HG03159 (cell line): ENCODE data around the gene SLC41A3.
"Not testable (repeated sequence)": the region's sequence is repeated elsewhere in the genome, so short reads cannot be mapped to it uniquely, and the experiment has no call there.

Experiments
- ATAC-seq: cut with Tn5 transposase; IDR thresholded peaks from one replicate; pipeline ENCODE4 v1.9.1; 2021; ENCODE audit warnings: mild to moderate bottlenecking, moderate library complexity; ENCODE audit not compliant: unreplicated experiment

The SLC41A3 gene

DNA sequence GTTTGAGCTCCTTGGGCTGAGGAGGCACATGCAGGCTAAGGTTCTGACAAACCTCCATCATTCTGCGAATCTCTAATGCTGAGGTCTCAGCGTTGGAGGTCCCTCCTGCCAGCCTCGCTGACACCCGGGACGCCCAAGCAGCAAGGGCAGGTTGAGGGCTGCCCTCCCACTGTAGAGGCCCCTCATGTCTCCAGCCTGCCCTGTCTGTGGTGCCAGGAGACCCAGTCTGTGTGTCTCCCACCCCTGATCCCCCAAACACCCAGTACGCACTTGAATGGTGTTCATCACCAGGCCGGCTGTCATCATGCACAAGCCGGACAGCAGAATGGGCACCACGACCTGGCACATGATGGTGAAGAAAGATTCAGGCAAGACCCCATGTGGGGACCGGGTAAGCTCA lies 27.8 kb downstream of the SLC41A3 start:
- ATAC-seq = no peak

DNA sequence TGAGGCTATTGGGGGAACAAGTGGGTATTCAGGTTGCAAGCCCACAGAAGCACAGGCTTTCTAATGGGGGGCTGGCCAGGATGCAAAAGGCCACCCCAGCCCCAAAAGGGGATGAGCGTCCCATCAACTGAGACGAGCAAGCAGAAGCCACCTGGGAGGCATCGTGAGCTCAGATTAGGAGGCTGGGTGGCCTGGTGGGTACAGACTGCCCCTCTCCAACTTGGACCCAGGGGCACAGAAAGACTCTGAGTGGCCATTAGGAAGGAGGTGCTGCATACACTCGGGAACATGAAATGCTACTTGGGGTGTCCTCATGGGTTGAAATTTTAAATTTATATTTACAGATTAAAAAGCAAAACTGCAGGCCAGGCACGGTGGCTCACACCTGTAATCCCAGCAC lies 29.1 kb downstream of the SLC41A3 start:
- ATAC-seq = no peak

DNA sequence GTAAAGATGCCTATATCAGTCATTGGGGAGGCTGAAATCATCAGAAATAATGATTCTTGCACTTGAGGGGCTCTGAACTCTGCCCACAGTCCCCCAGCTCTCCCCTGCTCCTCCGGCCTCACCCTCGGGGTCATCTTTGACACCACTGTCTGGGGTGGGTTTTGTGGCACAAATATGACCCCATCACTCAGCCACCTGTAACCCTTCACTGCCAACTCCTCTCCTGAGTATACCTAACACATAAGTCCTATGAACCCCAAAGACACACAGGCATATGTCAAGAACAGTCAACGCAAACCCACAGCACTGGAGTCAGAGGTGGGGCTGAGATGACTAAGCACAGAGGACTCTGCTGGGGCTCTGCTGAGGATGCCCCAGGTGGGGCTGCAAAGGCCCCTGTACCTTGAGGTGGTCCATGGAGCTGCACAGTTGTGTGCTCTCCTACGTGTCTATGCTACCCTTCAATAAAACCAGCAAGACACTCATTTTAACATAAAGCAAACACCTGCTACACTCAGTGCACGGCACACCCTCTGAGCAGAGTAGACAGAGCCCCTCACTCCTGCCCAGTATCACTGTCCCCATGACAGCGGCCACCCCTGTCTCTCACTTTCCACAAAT lies 29.9 kb downstream of the SLC41A3 start:
- ATAC-seq = no peak

DNA sequence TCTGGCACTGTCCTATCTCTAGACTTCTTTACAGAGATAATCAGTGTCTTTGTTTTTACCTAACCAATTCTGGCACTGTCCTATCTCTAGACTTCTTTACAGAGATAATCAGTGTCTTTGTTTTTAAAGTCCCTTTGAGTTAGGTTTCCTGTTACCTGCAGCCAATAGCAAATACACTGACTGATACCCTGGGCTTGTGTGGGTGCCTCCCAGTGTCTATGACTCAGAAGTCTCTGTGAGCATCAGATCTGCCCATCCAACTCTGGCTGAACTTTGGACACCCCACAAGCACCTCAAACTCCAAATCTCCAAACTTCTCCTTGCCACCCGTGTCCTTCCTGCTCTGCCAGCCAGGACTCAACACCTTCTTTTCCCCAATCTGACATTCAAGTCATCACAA lies 30.4 kb downstream of the SLC41A3 start:
- ATAC-seq = no peak

DNA sequence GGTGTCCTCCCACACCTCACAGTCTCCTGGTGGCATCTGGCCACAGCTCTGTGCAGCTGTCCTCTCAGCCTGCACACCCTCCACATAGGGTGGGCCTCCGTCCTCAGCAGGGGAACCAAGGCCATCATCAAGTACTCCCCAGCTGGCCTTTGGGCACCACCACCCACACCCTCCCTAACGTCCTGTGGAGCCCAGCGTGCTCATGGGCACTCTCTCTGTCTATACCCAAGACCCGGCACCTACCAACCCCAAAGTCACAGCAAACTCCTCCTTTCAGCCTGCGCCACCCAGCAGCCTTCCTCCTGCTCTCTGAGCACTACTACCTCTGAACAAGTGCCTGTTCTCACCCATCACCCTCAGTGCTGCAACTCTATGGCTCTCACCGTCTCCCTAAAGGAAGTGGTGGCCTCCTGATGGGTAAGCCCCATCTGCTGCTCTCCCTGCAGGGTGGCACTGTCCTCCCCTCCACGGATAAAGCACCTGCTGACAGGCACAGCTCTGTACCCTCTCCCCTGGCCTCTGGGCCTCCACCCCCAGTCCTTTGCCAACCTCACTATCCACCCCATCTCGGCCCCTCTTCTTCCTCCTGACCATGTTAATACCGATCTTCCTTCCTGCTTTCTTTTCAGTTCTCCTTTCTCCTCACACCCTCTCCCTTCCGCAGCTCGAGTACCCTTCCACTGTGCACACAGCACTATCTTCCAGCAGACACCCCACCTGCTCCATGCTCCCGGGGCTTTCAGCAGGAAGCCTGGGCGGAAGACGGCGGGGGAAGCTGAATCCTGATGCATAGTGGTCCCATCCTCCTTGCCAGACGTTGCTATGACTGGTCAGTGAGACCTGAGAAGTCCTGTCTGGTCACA lies 31.5 kb downstream of the SLC41A3 start:
- ATAC-seq = no peak

DNA sequence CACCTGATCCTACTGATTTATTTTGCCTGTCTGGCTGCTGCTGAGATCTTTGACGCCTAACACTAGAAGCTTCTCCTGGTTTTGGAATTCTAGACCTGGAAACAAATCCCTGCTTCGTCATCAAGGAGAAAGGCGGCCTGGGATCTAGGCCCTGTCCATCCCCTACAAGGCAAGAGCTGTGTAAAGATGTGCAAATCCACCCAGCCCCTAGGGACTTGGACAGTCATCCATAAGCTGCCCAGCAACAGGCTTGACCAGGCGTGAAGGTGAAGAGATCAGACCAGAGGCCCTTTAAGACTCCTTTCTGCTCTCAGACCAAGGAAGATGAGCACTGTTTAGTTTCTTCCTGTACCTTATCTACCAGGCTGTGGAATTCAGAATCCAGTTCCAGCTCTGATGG lies 32.2 kb downstream of the SLC41A3 start:
- no peak for ATAC-seq

DNA sequence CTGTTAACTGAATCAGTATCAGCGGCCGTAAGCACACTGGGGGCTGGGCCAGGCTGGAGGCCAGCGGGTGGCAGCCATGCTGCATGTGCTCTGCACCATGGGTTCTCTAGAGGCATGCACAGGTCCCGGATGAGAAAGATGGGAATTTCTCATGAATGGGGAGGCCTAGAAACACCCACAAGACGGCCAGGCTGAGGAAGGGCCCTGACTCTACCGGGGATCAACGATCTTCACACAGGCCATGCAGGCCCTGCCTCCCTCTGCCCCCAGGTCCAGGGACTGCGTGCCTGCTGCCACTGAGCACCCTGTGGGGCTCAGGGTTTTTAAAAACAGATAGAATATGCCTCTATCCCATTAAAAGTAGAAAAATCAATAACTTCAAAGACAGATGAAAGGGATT lies 32.7 kb downstream of the SLC41A3 start:
- ATAC-seq = no peak

DNA sequence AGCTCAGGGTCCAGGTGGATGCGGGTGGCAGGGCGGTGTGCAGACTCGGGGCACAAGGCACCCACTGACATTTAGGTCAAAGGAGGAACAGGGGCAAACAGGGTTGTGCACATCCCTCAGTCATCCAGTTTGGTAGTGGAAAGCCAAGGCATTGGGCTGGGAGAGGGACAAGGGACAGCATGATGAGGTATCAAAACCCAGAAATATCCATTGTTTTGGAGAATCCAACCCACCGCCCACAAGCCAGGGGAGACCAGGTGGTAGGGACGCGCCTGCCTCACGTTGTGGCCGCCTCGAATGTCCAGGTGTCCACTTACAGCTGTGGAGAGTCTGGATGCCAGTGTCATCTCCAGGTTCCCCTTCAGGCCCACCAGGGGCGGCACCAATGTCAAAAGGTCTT lies 33.3 kb downstream of the SLC41A3 start:
- ATAC-seq = no peak

DNA sequence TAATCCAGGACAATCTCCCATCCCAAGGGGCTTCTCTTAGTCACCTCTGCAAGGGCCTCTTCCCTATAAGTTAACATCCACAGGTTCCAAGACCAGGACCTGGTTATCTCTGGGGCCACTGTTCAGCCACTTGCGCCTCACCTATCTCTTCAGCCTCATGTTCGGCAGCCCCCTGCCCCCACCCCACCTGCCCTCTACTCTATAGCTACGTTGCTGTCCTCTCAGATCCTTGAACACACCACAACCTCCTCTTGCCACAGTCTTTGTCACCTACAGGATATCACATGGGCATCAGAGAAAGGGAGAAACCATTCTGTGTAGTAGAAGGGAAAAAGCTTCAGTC lies 33.9 kb downstream of the SLC41A3 start:
- no peak for ATAC-seq

DNA sequence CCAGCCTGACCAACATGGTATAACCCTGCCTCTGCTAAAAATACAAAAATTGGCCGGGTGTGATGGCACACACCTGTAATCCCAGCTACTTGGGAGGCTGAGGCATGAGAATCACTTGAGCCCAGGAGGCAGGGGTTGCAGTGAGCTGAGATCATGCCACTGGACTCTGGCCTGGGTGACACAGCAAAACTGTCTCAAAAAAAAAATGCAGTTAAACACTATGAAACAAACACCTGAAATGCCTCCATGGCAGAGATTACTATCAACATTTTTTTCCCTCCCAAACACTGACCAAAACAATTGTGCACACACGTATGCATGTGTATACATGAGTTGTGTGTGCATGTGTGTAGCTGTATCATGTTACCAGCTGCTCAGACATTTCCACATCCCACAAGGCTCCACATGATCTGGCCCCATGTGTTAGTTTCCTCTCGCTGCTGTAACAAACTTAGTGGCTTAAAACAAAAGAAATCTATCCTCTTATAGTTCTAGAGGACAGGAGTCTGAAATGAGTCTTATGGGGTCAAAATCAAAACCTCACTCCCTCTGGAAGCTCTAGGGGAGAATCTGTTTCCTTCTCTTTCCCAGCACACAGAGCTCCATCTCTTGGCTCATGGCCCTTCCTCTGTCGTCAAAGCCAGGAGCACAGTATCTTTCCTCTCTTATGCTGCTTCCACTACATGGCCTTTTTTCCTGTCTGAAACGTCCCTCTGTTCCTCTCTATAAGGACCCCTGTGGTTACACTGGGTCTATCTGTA lies 34.5 kb downstream of the SLC41A3 start:
- ATAC-seq = no peak

DNA sequence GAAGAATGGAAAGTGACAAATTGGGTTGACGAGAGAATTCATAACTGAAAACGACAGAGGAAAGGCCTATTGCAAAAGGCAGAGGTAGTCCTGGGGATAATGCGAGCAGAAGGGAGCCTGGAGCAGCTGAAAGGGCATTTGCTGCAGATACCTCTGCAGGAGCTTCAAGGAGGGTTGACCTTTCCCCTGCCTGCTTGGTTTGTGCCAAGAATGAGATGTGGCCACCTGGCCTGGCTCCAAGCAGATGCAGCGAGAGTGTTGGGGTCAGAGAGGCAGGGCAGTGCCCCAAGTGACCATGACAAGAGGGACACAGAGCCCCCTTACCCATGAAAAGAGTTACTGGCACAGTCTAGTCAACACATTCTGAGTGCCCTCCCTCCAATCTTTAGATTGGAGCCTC lies 43.5 kb downstream of the SLC41A3 start:
- no peak for ATAC-seq

DNA sequence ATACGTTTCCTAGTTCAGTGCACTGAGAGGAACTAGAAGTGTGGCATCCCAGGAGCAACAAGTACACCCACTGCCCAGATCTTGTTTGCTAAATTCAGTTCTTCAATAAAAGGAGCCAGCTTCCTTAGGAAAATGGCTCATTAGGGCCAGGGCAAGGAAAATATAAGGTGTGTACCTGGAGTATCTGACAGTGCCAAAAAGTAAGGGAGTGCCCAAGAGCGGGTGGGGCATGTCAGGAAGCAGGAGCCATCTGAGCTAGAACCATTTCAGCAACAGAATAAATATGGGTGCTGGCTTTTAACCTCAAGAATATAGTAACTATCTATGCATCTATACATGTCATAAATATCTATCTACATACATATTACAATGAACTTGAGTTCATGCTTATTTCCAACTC lies 44.1 kb downstream of the SLC41A3 start:
- no peak for ATAC-seq

DNA sequence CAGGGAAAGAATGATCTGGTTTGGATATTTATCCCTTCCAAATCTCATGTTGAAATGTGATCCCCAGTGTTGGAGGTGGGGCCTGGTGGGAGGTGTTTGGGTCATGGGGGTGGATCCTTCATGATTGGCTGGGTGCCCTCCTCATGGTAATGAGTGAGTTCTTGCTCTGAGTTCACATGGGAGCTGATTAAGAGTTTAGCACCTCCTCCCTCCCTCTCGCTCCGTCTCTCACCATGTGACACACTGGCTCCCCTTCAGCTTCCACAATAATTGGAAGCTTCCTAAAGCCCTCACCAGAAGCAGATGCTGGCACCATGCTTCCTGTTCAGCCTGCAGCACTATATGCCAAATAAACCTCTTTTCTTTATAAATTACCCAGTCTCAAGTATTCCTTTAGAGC lies 45.1 kb downstream of the SLC41A3 start:
- not testable (repeated sequence) for ATAC-seq

DNA sequence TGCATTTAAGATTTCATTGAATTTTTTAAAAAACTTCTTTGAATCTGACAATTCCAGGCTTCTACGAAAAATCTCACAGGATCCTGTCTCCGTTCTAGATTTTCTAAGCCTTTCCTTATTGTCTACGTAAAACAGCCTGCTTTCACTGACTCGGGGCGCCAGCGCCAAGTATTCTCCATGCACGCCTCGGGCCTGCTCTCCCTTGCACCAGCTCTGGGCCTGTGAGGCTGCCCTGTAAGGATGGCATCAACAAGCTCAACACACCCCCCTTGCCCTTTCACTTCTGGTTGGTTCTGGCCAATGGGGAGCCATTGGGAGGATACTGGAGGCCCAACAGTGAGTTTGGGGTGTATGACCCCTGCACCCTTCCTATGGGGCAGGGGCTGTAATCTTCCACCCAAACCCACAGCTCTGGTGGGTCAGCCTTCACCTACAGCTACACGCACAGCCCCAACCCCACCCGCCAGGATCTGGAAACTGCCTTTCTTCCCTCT lies 47.8 kb downstream of the SLC41A3 start:
- no peak for ATAC-seq

DNA sequence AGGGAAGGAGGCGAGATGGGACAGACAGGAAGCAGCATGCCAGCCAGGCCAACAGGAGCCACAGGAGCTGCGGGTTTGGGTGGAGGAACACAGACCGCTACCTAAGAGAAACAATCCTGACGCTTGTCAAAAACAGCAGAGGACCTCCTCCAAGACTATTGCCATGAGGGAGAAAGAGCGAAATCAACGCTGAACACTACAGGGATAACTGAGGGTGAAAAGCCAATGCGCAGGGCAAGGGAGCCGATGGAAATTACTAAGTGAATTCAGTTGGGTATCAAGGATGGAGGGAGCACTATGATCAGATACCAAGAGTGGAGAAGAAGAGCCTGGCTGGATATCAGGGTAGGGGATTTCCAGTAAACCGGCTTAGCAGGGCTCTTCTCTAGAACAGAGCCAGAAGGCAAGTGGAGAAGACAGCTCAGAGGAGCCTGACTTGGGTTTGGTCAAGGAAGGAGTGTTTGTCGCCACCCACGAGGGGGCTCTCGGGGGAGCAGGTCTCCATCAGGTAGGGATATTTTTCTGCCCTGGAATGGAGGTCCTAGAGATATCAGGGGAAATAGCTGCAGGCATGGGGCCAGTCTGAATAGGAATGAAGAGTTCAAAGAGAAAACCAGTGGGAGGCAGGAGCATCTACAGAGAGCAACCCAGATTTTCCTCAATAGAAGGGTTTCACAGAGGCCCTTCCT lies 48.4 kb downstream of the SLC41A3 start:
- ATAC-seq = no peak

DNA sequence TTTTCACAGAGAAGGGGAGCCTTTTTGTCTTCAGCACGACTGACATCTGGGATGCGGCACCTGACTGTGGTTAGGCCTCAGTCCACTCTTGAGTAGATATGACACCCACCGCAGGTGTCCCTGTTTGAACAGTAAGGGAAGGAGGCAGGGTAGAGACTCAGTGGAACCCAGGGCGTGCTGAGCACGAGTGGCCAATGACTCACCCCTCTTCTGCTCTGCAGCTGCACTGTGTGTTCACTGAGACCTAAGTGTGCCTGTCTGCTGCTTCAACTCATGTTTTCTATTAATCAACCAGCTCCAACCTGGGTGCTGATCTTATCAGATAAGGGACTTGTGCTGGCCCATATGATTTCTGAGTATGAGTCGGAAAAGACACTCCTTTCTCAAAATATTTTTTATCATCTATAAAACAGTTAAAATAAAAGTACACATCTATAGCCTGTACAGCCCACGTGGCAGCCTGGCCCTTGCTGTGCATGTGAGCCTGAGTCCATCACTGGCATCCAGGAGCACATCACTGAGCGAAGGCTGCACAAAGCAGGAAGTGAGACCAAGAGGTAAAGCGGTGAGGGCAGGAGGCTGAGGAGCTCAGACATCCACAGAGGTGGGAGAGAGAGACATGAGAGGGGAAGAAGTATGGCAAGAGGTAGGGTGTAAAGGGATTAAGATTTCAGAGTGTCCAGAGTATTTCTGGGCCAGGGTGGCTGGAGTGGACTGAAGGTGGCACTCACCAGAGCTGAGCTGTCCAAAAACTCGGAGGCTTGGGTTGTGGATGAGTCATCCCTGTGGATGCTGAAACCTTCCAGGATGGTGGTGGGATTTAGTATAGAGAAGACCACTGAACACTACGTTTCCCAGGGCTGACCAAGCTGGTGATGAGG lies 49.2 kb downstream of the SLC41A3 start:
- no peak for ATAC-seq

DNA sequence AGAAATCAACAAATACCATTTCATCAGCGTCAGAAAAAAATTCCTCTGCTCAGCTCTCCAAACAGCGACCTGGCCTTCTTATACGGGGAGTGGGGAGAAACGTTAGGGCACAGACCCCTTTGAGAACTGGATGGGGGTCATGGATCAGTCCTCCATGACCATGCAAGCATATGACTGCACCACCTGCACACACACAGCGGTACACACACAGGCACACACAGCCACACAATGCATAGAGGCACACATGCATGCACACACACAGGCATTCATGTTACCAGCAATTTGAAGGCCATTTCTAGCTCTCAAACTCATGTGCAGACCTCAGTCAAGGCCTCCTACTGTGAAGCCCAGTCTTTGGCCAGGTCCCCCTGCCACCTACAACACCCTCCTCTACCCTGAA lies 50.2 kb downstream of the SLC41A3 start:
- ATAC-seq = no peak

DNA sequence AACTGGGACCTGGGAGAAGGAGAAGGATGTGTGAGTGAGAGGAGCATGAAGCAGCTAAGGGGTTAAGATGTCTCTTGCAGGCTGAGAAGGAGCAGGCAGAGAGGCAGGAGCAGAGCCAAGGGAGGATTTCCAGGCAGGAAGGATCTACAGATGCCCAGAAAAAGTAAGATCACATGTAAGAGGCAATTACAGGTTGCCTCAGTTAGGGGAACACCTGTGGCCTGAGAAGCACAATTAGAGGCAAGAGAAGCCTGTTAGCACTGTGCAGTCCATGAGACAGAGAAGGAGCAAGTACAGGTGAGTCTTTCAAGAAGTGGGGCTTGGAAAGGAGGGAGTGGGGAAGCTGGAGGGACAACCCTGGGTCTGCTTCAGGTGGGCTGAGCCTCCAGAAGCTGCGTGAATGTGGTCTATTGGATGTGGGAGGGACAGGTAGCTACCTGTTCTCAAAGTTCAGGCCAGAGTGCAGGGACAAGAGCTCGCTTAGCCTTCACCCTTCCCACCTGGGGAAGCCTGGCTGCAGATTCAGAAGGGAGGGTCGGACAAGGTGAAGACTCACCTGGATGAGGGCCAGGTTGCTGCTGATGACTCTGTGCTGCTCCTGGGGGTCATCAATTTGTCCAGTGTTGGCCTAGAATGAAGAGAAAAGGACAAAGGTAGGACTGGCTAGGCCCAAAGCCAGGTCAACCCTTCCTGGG lies 50.7 kb downstream of the SLC41A3 start:
- no peak for ATAC-seq

DNA sequence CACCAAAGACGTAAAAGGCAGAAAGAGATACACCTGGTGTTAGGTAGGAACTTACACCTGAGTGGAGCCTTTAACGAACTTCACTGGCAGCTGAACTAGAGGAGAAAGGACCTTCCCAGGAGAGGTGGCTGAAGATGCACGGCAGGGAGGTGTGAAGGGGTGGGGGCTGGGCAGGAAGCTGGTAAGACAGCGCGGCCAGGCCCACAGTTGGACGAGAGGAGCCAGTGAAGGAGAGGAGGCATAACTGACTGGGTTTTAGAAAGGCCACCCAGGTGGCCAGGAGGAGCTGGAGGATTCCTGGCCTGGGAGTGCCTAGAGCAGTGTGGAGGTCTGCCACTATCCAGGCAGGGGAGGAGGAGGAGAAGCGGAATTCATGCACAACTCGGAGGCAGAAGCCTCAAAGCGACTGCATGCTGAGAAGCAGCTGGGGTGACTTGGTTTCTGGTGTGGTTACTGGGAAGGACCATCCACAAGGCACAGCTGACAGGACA lies 51.9 kb downstream of the SLC41A3 start:
- ATAC-seq = no peak
